MM.1S (cell line): ENCODE results near the gene OR51E1.

Source experiments
- DNase-seq: peaks from one replicate; pipeline ENCODE4 v3.0.0-alpha.2; 2015
- H2AFZ ChIP-seq: fragments of 300-600 bp; sonication (generic); 2 replicates; pipeline ENCODE4 v1.6.0; 2016; ENCODE audit warnings: antibody characterized with exemption, low read length
- H3F3A ChIP-seq: fragments of 300-600 bp; sonication (generic); 2 replicates; pipeline ENCODE4 v1.6.1; 2016; ENCODE audit warnings: mild to moderate bottlenecking, antibody characterized with exemption, low read length, moderate library complexity, mixed read lengths; ENCODE audit not compliant: insufficient read depth
- H3K27ac ChIP-seq: fragments of 300-600 bp; sonication (generic); 2 replicates; pipeline ENCODE4 v1.5.1; 2016; ENCODE audit warnings: mild to moderate bottlenecking, low read length
- H3K27me3 ChIP-seq: fragments of 300-600 bp; sonication (generic); replicated peaks from 2 replicates; pipeline ENCODE4 v1.6.0; 2016; ENCODE audit warnings: low read length; ENCODE audit not compliant: insufficient read depth
- H3K36me3 ChIP-seq: fragments of 300-600 bp; sonication (generic); replicated peaks from 2 replicates; pipeline ENCODE4 v1.6.1; 2016; ENCODE audit warnings: mild to moderate bottlenecking, low read length, mixed read lengths; ENCODE audit not compliant: insufficient read depth
- H3K4me1 ChIP-seq: fragments of 300-600 bp; sonication (generic); 2 replicates; pipeline ENCODE4 v1.6.1; 2016; ENCODE audit warnings: low read length, mixed read lengths
- H3K4me2 ChIP-seq: fragments of 300-600 bp; sonication (generic); 2 replicates; pipeline ENCODE4 v1.6.0; 2016; ENCODE audit warnings: low read depth, low read length
- H3K4me3 ChIP-seq: fragments of 300-600 bp; sonication (generic); 2 replicates; pipeline ENCODE4 v1.5.1; 2016; ENCODE audit warnings: low read length, mixed read lengths
- H3K79me2 ChIP-seq: fragments of 300-600 bp; sonication (generic); 2 replicates; pipeline ENCODE4 v1.6.1; 2016; ENCODE audit warnings: mixed run types, low read length, mixed read lengths
- H3K9ac ChIP-seq: fragments of 300-600 bp; sonication (generic); 2 replicates; pipeline ENCODE4 v1.6.1; 2016; ENCODE audit warnings: low read length, mixed read lengths
- H3K9me2 ChIP-seq: fragments of 300-600 bp; sonication (generic); replicated peaks from 2 replicates; pipeline ENCODE4 v1.6.1; 2016; ENCODE audit warnings: mild to moderate bottlenecking, low read length, mixed read lengths; ENCODE audit not compliant: insufficient read depth
- H3K9me3 ChIP-seq: fragments of 300-600 bp; sonication (generic); replicated peaks from 2 replicates; pipeline ENCODE4 v1.6.1; 2016; ENCODE audit warnings: mild to moderate bottlenecking, low read length, mixed read lengths; ENCODE audit not compliant: insufficient read depth
- H4K20me1 ChIP-seq: fragments of 300-600 bp; sonication (generic); 2 replicates; pipeline ENCODE4 v1.6.1; 2016; ENCODE audit warnings: mild to moderate bottlenecking, low read length, moderate library complexity, mixed read lengths; ENCODE audit not compliant: insufficient read depth
- EZH2 ChIP-seq: fragments of 300-600 bp; sonication (generic); optimal IDR thresholded peaks from 2 replicates; pipeline ENCODE3; 2017; ENCODE audit warnings: low read depth, mild to moderate bottlenecking, antibody characterized with exemption, low read length, mixed read lengths
- EZH2phosphoT487 ChIP-seq: fragments of 300-600 bp; sonication (generic); IDR thresholded peaks from 2 replicates; pipeline ENCODE4 v1.6.1; 2018; ENCODE audit warnings: antibody characterized with exemption, low read length
- TF ChIP-seq, protein P1 (sequence below): fragments of 300-600 bp; sonication (generic); IDR thresholded peaks from 2 replicates; pipeline ENCODE4 v1.5.1; 2016; ENCODE audit warnings: antibody characterized with exemption, low read length, mixed read lengths

Gene OR51E1

GRCh38 chr11:4704790-4705334 is 61.1 kb downstream of the OR51E1 start:
- DNase-seq, result no peak
- Histone ChIP-seq H4K20me1 (no peaks in the 10 kb centered on the region), H3K79me2 (no peaks in the 10 kb centered on the region), H3K4me2 (peak overlapping the region; percentile 48; the same call in 1 of the 2 replicates), H3K27ac (peak overlapping the region; percentile 64; the same call in 1 of the 2 replicates), H3K4me1 (peaks cover 29% of the 10 kb centered on the region), H2AFZ (no peak overlapping the region), H3K9me3 (no peaks in the 10 kb centered on the region), H3K9me2 (no peaks in the 10 kb centered on the region), H3F3A (peaks cover 6% of the 10 kb centered on the region; the same call in 1 of the 2 replicates), H3K4me3 (no peak overlapping the region), H3K36me3 (no peaks in the 10 kb centered on the region), H3K9ac (no peak overlapping the region), H3K27me3 (no peaks in the 10 kb centered on the region)
- TF ChIP-seq, protein P1, sequence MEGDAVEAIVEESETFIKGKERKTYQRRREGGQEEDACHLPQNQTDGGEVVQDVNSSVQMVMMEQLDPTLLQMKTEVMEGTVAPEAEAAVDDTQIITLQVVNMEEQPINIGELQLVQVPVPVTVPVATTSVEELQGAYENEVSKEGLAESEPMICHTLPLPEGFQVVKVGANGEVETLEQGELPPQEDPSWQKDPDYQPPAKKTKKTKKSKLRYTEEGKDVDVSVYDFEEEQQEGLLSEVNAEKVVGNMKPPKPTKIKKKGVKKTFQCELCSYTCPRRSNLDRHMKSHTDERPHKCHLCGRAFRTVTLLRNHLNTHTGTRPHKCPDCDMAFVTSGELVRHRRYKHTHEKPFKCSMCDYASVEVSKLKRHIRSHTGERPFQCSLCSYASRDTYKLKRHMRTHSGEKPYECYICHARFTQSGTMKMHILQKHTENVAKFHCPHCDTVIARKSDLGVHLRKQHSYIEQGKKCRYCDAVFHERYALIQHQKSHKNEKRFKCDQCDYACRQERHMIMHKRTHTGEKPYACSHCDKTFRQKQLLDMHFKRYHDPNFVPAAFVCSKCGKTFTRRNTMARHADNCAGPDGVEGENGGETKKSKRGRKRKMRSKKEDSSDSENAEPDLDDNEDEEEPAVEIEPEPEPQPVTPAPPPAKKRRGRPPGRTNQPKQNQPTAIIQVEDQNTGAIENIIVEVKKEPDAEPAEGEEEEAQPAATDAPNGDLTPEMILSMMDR, result no peak
- TF ChIP-seq EZH2 (no peak), EZH2phosphoT487 (no peak)
